Kidney (tissue), 14 donors: ENCODE measurements around the gene GPS2. TPM values are rescaled to one million over a fixed set of nuclear protein-coding genes. Genes with fewer than 3 reads are reported as not detected.

Experiments used
- DNase-seq, 5 donors: peaks; one replicate each; pipeline ENCODE4 v3.0.0-alpha.2; 2013 to 2020
- FAIRE-seq: peaks from 2 replicates; lab custom pipeline; 2012; peaks lifted over from hg19 to GRCh38; lab: Jason Lieb, UNC
- H3K27ac ChIP-seq, 2 donors: one replicate each; pipeline ENCODE4 v1.7.0; 2013; ENCODE audit warnings: low read depth in 2 of 2, low read length in 2 of 2, inconsistent platforms in 1 of 2
- H3K27me3 ChIP-seq: one replicate; pipeline ENCODE4 v1.7.1; 2013; ENCODE audit warnings: low read length, inconsistent platforms; ENCODE audit not compliant: control insufficient read depth, insufficient read depth
- H3K36me3 ChIP-seq, 3 donors: one replicate each; pipeline versions ENCODE4 v1.7.0 to v1.7.1; 2013; ENCODE audit warnings: low read length in 3 of 3, control low read depth in 1 of 3, inconsistent platforms in 1 of 3; ENCODE audit not compliant: insufficient read depth in 3 of 3, control insufficient read depth in 2 of 3
- H3K4me1 ChIP-seq, 3 donors: one replicate each; pipeline versions ENCODE4 v1.7.0 to v1.7.1; 2013; ENCODE audit warnings: low read length in 3 of 3, inconsistent platforms in 1 of 3, low read depth in 1 of 3; ENCODE audit not compliant: control insufficient read depth in 2 of 3, insufficient read depth in 2 of 3
- H3K4me3 ChIP-seq, 3 donors: one replicate each; pipeline versions ENCODE4 v1.7.0 to v1.8.1; 2013; ENCODE audit warnings: low read length in 3 of 3, control low read depth in 1 of 3, inconsistent platforms in 1 of 3
- H3K9ac ChIP-seq, 3 donors: one replicate each; pipeline versions ENCODE4 v1.7.0 to v1.7.1; 2013; ENCODE audit warnings: low read length in 3 of 3, control low read depth in 1 of 3, inconsistent platforms in 1 of 3
- H3K9me3 ChIP-seq, 3 donors: one replicate each; pipeline versions ENCODE4 v1.7.0 to v1.7.1; 2013; ENCODE audit warnings: low read length in 3 of 3, control low read depth in 1 of 3, inconsistent platforms in 1 of 3; ENCODE audit not compliant: control insufficient read depth in 2 of 3, insufficient read depth in 1 of 3
- intact Hi-C: fragments of 100-400 bp; cut with DNase I; formaldehyde crosslinking; loops from one replicate; pipeline ENCODE4 v1.11.1; 2022
- polyA plus RNA-seq: library from polyadenylated mRNA; stranded (reverse); fragments of 350-450 nt; fragmentation: Illumina TruSeq; extraction: RNeasy Lipid Tissue Mini Kit (QIAGEN cat#74804); gene quantifications from one replicate; pipeline ENCODE4 v1.2.3, GENCODE V29; 2014; ENCODE audit warnings: low read depth, low replicate concordance; ENCODE audit not compliant: insufficient read depth
- total RNA-seq: library from RNA; stranded (reverse); fragmentation: NEBNext Ultra II Directional; extraction: Animal tissue kit (Norgen Biotek cat#: 25700); gene quantifications from one replicate; pipeline ENCODE4 v1.2.1, GENCODE V29; 2021
- TF ChIP-seq, protein P1 (sequence below): IDR thresholded peaks from 3 replicates; pipeline ENCODE4 v1.5.1; 2012; ENCODE audit warnings: mild to moderate bottlenecking, moderate library complexity, borderline replicate concordance; ENCODE audit not compliant: insufficient read depth; ENCODE audit errors: extremely low read depth
- donor health status: control.
- donor health status: control.
- donor health status: control.
- donor health status: control.
- donor health status: control.
- donor health status: DM: yes; HTN: yes; CAD: no.
- donor health status: Normal renal cell carcinoma (clear cell type).

Gene GPS2
- total and polyA plus RNA-seq, 2 donors from 2014 or later = 67.0 to 101 TPM

DNA sequence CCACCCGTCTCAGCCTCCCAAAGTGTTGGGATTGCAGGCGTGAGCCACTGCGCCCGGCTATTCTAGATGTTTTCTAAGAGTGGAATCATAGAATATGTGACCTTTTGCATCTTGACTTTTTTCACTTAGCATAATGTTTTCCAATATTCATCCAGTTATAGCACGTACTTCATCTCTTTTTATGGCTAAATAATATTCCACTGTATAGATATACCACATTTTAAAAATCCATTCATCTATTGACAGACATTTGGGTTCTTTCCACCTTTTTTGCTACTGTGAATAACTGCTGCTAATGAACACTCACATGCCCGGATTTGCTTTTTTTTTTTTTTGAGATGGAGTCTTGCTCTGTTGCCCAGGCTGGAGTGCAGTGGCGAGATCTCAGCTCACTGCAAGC lies 11.0 kb downstream of the GPS2 start:
- no peak overlapping the region for H3K9ac ChIP-seq
- no peak overlapping the region for H3K4me3 ChIP-seq
- TF ChIP-seq, protein P1, sequence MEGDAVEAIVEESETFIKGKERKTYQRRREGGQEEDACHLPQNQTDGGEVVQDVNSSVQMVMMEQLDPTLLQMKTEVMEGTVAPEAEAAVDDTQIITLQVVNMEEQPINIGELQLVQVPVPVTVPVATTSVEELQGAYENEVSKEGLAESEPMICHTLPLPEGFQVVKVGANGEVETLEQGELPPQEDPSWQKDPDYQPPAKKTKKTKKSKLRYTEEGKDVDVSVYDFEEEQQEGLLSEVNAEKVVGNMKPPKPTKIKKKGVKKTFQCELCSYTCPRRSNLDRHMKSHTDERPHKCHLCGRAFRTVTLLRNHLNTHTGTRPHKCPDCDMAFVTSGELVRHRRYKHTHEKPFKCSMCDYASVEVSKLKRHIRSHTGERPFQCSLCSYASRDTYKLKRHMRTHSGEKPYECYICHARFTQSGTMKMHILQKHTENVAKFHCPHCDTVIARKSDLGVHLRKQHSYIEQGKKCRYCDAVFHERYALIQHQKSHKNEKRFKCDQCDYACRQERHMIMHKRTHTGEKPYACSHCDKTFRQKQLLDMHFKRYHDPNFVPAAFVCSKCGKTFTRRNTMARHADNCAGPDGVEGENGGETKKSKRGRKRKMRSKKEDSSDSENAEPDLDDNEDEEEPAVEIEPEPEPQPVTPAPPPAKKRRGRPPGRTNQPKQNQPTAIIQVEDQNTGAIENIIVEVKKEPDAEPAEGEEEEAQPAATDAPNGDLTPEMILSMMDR = no peak
- no peak for DNase-seq
- intact Hi-C loops = no loop called here
- H3K27ac ChIP-seq = no peak overlapping the region
- H3K9me3 ChIP-seq = no peaks in the 10 kb centered on the region
- H3K27me3 ChIP-seq = no peaks in the 10 kb centered on the region
- no peaks in the 10 kb centered on the region for H3K36me3 ChIP-seq
- FAIRE-seq = no peak
- peaks cover 0 to 4% (median 0%) of the 10 kb centered on the region in 3 donors for H3K4me1 ChIP-seq

DNA sequence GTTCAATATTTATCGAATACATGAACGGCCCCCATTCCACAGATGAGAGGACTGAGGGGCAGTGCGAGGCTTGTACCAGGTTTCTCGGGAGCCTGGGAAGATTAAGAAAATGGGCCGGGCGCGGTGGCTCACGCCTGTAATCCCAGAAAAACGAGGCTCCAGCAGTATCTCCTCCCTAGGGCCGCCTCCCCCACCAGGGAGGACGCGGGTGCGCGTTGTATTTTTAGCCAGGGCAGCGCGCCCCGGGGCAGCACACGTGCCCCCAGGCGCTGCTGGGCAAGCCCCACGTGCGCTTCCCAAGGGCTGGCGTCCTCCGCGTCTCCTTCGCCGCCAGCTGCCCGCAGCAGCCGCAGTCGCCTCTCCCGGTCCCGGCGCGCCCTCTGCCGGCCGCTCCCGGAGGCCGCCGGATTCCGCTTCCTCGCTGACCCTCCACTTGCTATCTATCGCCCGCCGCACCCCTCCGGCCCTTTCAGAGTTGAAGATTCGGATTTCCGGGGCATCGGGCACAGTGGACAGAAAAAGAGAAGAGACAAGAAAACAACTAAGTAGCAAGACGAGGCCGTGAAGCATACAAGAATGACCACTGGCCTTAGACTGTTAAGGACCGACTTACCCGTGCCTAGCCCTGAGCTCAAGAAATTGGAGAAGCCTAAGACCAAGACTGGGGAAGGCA lies 18.8 kb downstream of the GPS2 start:
- peak; percentile 85 to 94 (median 90) for DNase-seq
- peak overlapping the region in 1 of 3 donors; percentile 22 for H3K9ac ChIP-seq
- intact Hi-C loops = no loop called here

DNA sequence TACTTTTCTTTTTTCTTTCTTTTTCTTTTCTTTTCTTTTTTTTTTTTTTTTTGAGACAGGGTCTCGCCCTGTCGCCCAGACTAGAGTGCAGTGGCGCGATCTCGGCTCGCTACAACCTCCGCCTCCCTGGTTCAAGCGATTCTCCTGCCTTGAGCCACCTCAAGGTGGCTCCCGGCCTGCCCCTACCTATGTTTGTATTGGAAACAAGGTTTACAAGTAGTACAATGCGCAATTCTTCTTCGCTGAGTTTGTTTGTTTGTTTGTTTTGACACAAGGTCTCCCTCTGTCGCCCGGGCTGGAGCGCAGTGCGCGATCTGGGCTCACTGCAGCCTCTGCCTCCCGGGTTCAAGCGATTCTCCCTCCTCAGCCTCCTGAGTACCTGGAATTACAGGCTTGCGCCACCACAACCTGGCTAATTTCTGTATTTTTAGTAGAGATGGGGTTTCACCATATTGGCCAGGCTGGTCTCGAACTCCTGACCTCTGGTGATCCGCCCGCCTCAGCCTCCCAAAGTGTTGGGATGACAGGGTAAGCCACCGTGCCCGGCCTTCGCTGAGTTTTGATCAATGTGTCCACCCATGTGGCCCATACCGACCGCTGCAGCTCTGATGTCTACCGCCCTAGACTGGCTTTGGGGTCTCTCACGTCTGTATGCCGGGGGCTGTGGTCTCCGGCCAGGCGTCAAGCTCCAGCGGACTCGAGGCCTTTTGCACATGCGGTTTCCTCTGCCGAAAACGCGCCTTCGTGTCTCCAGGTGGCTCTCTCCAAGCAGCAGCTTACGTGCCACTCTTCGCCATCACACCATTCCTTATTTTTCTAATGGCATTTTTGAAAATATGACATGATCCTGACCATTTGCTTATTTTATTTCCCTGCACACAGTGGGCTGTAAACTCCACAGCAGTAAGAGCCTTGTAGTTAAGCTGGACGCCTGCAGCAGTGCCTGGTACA lies 19.7 kb downstream of the GPS2 start:
- Histone ChIP-seq H3K27me3 (peaks cover 3% of the 10 kb centered on the region), H3K27ac (peak overlapping the region in 1 of 2 donors; percentile 41), H3K36me3 (no peaks in the 10 kb centered on the region), H3K4me1 (peaks cover 0 to 15% (median 14%) of the 10 kb centered on the region in 3 donors), H3K9ac (no peak overlapping the region), H3K4me3 (peak overlapping the region in 1 of 3 donors; percentile 20), H3K9me3 (no peaks in the 10 kb centered on the region)
- TF ChIP-seq, protein P1 = no peak
- FAIRE-seq (no peak), DNase-seq (no peak)
- intact Hi-C loops = no loop called here

More for the DNA sequence above, 18.8 kb downstream of the GPS2 start:
- H3K36me3 ChIP-seq = no peaks in the 10 kb centered on the region
- H3K27me3 ChIP-seq = peaks cover 3% of the 10 kb centered on the region
- FAIRE-seq = no peak
- H3K4me3 ChIP-seq = peak overlapping the region in 1 of 3 donors; percentile 20
- no peaks in the 10 kb centered on the region for H3K9me3 ChIP-seq
- TF ChIP-seq, protein P1 = peak; percentile 99
- H3K27ac ChIP-seq = peak overlapping the region in 1 of 2 donors; percentile 41
- H3K4me1 ChIP-seq = peaks cover 0 to 15% (median 14%) of the 10 kb centered on the region in 3 donors
